ENCODE measurements around the gene PTPRD.

PTPRD gene

GRCh38 chr9:8880060-8880459, 1732.7 kb downstream of the PTPRD start:
- TF ChIP-seq ZNF274 (IDR thresholded peaks at IDR 0.05; ENCODE audit: low read depth, low read length) = no peak

DNA sequence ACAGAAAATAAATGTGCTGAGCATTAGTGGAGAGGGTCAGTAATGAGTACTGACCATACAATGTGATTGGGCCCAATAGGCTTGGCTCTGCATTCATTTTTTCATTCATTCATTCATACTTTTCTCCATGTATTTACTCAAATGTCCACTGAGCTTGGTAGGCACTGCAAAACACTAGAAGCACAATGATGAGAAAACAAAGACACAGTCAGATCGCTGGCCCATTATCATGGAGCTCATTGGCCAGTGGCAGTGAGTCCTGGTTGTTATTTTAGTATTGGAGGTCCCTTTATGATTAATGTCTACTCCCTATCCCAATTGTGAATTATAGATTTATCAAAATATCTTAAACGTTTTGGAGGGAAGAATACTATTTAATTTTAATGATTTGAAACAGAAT, 1733.5 kb downstream of the PTPRD start:
- no peak for TF ChIP-seq ZNF274 (IDR thresholded peaks at IDR 0.05; ENCODE audit: low read depth, low read length)
- no peak overlapping the region for H3K4me3 ChIP-seq (ENCODE audit: low read length)

More at GRCh38 chr9:8880060-8880459, 1732.7 kb downstream of the PTPRD start:
- H3K4me3 ChIP-seq (ENCODE audit: low read length) = no peak overlapping the region

DNA sequence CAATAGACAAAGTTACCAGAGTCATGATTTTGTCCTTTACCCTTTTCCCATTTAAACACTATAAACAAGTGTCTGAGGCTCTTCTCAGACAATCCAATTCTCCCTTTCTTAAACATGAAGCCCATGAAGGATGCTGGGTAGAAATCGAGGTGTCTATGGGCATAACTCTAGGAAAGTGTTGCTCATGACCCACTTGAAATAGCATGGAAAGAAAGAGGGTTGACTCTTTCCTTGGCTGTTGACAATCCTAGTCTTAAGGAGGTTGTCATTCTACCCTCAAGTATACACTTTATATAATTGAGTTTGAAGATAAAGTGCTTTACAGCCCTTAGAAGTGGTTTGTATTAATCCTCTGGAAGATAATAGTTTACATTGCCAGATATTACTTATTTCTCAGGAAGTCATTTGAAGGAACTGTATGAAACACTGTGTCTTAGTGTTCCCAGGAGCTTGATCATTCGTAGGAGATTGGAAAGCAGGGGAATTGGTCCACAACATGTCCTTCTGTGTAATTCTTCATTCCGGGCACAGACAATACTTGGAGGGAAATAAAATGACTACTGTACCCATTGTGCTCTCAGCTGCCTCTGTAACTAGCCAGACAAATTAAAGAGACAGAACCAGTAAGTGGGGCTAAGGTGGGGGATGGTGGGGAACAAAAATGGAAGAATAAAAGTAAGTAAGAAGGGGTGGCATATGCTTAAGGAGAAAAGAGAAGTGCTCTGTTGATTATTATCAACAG, 1734.9 kb downstream of the PTPRD start:
- TF ChIP-seq ZNF274 (IDR thresholded peaks at IDR 0.05; ENCODE audit: low read depth, low read length) = no peak

DNA sequence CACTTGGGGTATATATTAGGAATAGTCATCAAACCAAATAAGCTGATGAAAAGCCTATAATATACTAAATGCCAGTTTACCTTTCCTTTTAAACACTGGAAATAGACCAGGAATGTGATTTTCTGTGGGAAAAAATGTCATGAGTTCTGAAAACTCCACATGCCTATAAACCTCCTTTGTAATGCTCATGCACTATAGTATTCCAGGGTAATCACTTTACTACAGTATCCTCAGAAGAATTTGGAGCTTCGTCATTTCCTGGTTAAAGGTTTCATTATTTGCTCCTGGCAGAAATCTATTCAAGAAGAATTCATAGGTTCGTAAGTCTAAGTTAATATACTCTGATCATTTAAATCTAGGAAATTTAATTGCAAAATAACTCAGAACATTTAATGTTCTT, 1736.5 kb downstream of the PTPRD start:
- TF ChIP-seq ZNF274 (IDR thresholded peaks at IDR 0.05; ENCODE audit: low read depth, low read length) = no peak
- H3K4me3 ChIP-seq (ENCODE audit: low read length) = no peak overlapping the region

More for the DNA sequence above, 1734.9 kb downstream of the PTPRD start:
- H3K4me3 ChIP-seq (ENCODE audit: low read length) = no peak overlapping the region

DNA sequence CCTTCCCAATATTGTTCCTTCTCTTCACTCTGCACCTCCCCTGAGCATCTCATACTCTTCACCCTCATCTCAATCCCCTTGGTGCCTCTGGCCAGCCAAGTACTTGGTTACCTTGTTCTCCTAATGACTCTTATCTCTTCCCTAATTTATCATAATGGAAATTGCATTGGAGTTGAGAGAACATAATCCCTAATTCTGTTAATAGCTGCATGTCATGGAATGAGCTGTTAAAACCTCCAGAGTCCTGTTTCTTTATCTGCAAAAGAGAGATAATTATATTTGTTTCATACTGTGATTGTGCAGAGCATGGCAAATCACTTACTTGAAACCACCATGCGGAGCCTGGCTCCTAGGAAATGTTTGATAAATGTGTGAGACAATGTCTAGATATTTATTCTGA, 1738.3 kb downstream of the PTPRD start:
- TF ChIP-seq ZNF274 (IDR thresholded peaks at IDR 0.05; ENCODE audit: low read depth, low read length) = no peak
- H3K4me3 ChIP-seq (ENCODE audit: low read length) = no peak overlapping the region

GRCh38 chr9:8872802-8873201, 1740.0 kb downstream of the PTPRD start:
- no peak overlapping the region for H3K4me3 ChIP-seq (ENCODE audit: low read length)
- no peak for TF ChIP-seq ZNF274 (IDR thresholded peaks at IDR 0.05; ENCODE audit: low read depth, low read length)

GRCh38 chr9:8871796-8872445, 1740.9 kb downstream of the PTPRD start:
- no peak overlapping the region for H3K4me3 ChIP-seq (ENCODE audit: low read length)
- TF ChIP-seq ZNF274 (IDR thresholded peaks at IDR 0.05; ENCODE audit: low read depth, low read length) = no peak

DNA sequence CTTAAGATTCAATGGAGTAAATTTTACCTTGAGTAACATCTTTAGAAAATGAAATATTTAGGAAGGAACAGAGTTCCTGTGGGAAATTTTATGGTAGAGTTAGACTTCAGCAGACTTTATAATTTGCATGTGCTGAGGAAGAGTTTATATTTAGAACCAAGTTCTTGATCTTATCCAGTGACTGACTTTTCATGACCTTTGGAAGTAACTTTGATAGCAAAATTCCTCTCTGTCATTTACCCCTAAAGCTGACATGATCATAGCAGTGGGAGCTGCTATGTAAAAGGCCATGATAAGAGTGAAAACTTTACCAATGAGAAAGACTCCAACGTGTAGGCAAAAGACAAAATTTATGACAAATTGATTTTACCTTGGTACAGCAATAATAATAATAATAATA, 1741.4 kb downstream of the PTPRD start:
- H3K4me3 ChIP-seq (ENCODE audit: low read length) = no peak overlapping the region
- TF ChIP-seq ZNF274 (IDR thresholded peaks at IDR 0.05; ENCODE audit: low read depth, low read length) = no peak

DNA sequence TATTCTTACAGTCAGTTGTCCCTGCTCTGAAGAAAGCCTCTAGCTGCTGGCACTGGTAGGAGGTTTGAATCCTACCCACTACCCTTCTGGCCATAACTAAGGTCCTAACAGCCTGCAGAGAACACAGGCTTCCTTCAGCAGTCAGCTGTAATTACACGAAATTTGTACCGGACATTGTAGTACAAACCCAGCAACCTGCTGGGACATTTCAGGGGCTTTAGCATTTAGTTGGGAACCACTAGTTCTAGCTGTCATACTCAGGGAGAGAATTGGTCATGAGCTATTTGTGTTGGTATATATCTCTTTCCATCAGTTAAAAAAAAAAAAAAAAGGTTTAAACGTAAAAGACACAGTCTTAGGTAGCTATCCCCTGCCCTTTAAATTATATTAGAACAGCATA, 1743.0 kb downstream of the PTPRD start:
- H3K4me3 ChIP-seq (ENCODE audit: low read length) = no peak overlapping the region
- no peak for TF ChIP-seq ZNF274 (IDR thresholded peaks at IDR 0.05; ENCODE audit: low read depth, low read length)

DNA sequence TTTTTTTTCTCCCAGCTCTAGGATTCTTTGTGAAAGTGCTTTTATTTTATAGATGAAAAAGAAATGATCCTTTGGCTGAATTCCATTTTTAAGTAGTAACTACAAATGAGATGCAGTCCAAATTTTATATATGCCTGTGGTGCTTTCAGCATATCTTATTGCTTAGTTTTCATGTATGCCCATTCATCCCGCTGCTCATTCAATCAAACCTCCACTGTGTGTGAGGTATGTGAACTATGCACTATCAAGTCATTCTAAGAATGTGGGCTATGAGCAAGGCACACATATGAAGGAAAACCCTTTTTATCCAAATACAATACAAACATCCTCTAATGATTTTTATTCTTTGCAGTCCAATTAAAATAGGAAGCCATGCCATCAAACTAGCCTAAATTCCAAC, 1744.2 kb downstream of the PTPRD start:
- no peak overlapping the region for H3K4me3 ChIP-seq (ENCODE audit: low read length)
- TF ChIP-seq ZNF274 (IDR thresholded peaks at IDR 0.05; ENCODE audit: low read depth, low read length) = no peak

DNA sequence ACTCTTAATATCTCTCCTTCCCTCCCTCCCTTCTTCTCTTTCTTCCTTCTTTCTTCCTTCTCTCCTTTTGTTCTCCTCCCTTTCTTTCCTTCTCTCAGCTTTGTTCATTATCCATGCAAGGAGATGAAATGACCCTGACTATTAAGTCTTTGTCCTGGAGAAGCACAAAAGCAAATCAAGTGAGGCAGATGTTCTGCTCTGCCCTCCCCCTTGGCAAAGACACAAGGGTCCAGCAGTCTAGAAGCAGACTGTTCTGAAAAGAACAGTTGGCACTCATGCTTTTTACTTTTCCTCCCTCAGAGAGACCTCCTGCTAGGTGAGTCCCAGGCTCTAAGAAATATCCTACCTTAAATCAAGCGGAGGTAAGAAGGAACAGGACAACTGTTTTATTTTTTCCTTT, 1745.7 kb downstream of the PTPRD start:
- no peak for TF ChIP-seq ZNF274 (IDR thresholded peaks at IDR 0.05; ENCODE audit: low read depth, low read length)

GRCh38 chr9:8864545-8864896, 1748.3 kb downstream of the PTPRD start:
- H3K4me3 ChIP-seq (ENCODE audit: low read length) = no peak overlapping the region
- no peak for TF ChIP-seq ZNF274 (IDR thresholded peaks at IDR 0.05; ENCODE audit: low read depth, low read length)

More for the DNA sequence above, 1745.7 kb downstream of the PTPRD start:
- H3K4me3 ChIP-seq (ENCODE audit: low read length) = no peak overlapping the region

DNA sequence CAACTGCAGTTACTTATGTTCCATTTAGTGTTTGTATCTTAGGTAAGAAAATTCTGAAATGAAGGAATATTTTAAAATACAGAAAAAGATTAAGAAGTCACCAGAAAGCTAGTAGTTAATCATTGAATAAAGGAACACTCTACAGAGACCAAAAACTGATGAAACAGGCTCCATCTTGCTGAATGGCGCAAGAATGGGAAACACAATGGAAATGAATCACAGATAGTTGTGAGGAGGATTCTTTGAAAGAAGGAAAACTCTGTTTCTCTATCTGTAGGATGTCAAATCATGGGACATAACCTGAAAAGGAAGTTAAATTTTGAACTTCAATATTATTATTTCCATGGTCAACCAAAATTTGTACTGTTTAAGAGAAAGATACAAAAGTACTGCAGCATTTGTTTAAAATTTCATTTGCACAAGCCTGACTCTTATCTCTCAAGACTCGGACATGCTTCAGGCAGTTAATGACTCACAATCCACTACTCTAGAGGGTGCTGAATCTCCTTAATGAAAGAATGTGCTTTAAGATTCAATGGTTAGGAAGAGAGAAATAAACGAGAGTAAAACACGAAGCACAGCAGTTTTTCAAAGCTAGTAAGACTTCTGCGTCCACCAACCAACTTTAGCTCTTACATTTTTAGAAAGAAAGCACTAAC, 1748.8 kb downstream of the PTPRD start:
- TF ChIP-seq ZNF274 (IDR thresholded peaks at IDR 0.05; ENCODE audit: low read depth, low read length) = no peak
- H3K4me3 ChIP-seq (ENCODE audit: low read length) = no peak overlapping the region

DNA sequence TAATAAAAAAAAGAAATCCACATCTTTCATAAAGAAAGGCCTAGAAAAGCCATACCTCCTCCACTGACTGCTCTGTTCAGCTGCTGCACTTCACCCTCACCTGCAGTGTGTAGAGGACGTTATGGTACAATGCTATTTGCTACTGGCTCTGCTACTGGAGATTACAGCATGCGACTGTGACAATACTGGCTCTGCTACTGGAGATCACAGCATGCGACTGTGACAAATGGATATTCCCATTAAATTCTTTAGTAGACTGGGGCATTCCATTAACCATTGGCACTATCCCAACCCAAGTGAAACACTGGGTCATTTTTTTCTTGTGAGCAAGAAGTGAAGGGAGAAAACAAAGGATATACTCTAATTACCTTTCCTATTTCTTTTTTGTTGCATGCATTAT, 1749.7 kb downstream of the PTPRD start:
- no peak overlapping the region for H3K4me3 ChIP-seq (ENCODE audit: low read length)

GRCh38 chr9:8860925-8861324, 1751.9 kb downstream of the PTPRD start:
- no peak overlapping the region for H3K4me3 ChIP-seq (ENCODE audit: low read length)
- no peak for TF ChIP-seq ZNF274 (IDR thresholded peaks at IDR 0.05; ENCODE audit: low read depth, low read length)

More for the DNA sequence above, 1749.7 kb downstream of the PTPRD start:
- TF ChIP-seq ZNF274 (IDR thresholded peaks at IDR 0.05; ENCODE audit: low read depth, low read length) = no peak

All from GM08714 (cell line).